Smooth muscle cell (in vitro differentiated cells): Measurements from ENCODE around the gene CDC40. TPM values are rescaled to one million over a fixed set of nuclear protein-coding genes. Genes with fewer than 3 reads are reported as not detected.

ENCODE experiments used
- DNase-seq: peaks from one replicate; lab custom pipeline; 2025; ENCODE audit not compliant: unreplicated experiment; lab: John Stamatoyannopoulos, UW
- H2AFZ ChIP-seq: fragments of 200-600 bp; sonication (generic); 2 replicates; pipeline ENCODE4 v1.6.0; 2016; ENCODE audit warnings: antibody characterized with exemption, low read depth, mild to moderate bottlenecking
- H3F3A ChIP-seq: fragments of 200-600 bp; sonication (generic); 2 replicates; pipeline ENCODE4 v1.6.0; 2017; ENCODE audit warnings: antibody characterized with exemption, low read depth
- H3K27ac ChIP-seq: fragments of 200-600 bp; sonication (generic); 2 replicates; pipeline ENCODE4 v1.5.1; 2016; ENCODE audit warnings: low read depth, mild to moderate bottlenecking
- H3K27me3 ChIP-seq: fragments of 200-600 bp; sonication (generic); 2 replicates; pipeline ENCODE4 v1.6.1; 2016; ENCODE audit warnings: low read depth, mild to moderate bottlenecking
- H3K36me3 ChIP-seq: fragments of 200-600 bp; sonication (generic); 2 replicates; pipeline ENCODE4 v1.5.1; 2016; ENCODE audit warnings: low read depth
- H3K4me1 ChIP-seq: fragments of 200-600 bp; sonication (generic); 2 replicates; pipeline ENCODE4 v1.5.1; 2016; ENCODE audit warnings: low read depth
- H3K4me2 ChIP-seq: fragments of 200-600 bp; sonication (generic); 2 replicates; pipeline ENCODE4 v1.6.0; 2016; ENCODE audit warnings: mild to moderate bottlenecking
- H3K4me3 ChIP-seq: fragments of 200-600 bp; sonication (generic); 2 replicates; pipeline ENCODE4 v1.5.1; 2016; ENCODE audit warnings: mild to moderate bottlenecking
- H3K79me2 ChIP-seq: fragments of 200-600 bp; sonication (generic); 2 replicates; pipeline ENCODE4 v1.6.0; 2016; ENCODE audit warnings: low read depth, mild to moderate bottlenecking
- H3K9ac ChIP-seq: fragments of 200-600 bp; sonication (generic); 2 replicates; pipeline ENCODE4 v1.6.0; 2016; ENCODE audit warnings: low read depth
- H3K9me3 ChIP-seq: fragments of 200-600 bp; sonication (generic); replicated peaks from 2 replicates; pipeline ENCODE4 v1.5.1; 2016; ENCODE audit warnings: low read depth
- H4K20me1 ChIP-seq: fragments of 200-600 bp; sonication (generic); 2 replicates; pipeline ENCODE4 v1.6.0; 2016; ENCODE audit warnings: low read depth
- WGBS: methylation state at CpG from one replicate; pipeline ENCODE4 v1.1.7; 2016; ENCODE audit warnings: low lambda C conversion rate; 5-methylcytosine and 5-hydroxymethylcytosine counted together
- polyA plus RNA-seq: library from polyadenylated mRNA; unstranded; fragments of >200 nt; fragmentation: Nextera tagmentation; extraction: Ambion mirVana; gene quantifications from 2 replicates; pipeline ENCODE4 v1.2.1, GENCODE V29; 2016
- total RNA-seq: library from RNA; depleted of rRNA; stranded (reverse); fragments of >200 nt; gene quantifications from 2 replicates; pipeline ENCODE4 v1.2.3, GENCODE V29; 2014
- TF ChIP-seq, protein P1 (sequence below): fragments of 200-600 bp; sonication (generic); IDR thresholded peaks from 2 replicates; pipeline ENCODE4 v1.5.1; 2017; ENCODE audit warnings: borderline replicate concordance, mild to moderate bottlenecking, antibody characterized with exemption; ENCODE audit not compliant: insufficient read depth, poor library complexity, severe bottlenecking

The CDC40 gene
- total and polyA plus RNA-seq, 2 experiments from 2014 or later, result 20.9 to 28.8 TPM

DNA sequence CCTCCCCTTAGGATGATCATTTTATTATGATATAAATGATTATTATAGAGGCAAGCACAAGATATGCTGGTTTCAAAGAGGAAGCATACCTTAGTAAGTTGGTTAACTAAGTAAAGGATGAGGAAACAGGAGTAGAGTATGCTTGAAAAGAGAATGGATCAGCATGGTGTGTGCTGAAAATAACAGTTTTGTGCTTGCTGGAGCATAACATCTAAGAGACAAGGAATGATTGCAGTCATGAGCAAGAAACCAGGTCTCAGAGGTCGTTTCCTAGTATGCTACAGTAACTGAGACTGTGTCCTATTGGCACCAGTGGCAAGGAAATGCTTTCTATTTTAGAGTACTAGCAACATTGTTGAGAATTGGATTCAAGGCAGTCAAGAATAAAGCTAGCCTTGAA is 34.1 kb downstream of the CDC40 start:
- Histone ChIP-seq H2AFZ (no peak overlapping the region), H3K79me2 (no peaks in the 10 kb centered on the region), H3K9me3 (no peaks in the 10 kb centered on the region), H3K9ac (no peak overlapping the region), H3K27me3 (no peaks in the 10 kb centered on the region), H3K4me1 (no peaks in the 10 kb centered on the region), H3K4me2 (no peak overlapping the region), H3K4me3 (no peak overlapping the region), H3K27ac (no peak overlapping the region), H3K36me3 (peaks cover 19% of the 10 kb centered on the region), H3F3A (peaks cover 6% of the 10 kb centered on the region), H4K20me1 (no peaks in the 10 kb centered on the region)
- WGBS, result 86% methylated on average over 1 of the region's 1 CpG
- DNase-seq, result no peak
- TF ChIP-seq, protein P1, sequence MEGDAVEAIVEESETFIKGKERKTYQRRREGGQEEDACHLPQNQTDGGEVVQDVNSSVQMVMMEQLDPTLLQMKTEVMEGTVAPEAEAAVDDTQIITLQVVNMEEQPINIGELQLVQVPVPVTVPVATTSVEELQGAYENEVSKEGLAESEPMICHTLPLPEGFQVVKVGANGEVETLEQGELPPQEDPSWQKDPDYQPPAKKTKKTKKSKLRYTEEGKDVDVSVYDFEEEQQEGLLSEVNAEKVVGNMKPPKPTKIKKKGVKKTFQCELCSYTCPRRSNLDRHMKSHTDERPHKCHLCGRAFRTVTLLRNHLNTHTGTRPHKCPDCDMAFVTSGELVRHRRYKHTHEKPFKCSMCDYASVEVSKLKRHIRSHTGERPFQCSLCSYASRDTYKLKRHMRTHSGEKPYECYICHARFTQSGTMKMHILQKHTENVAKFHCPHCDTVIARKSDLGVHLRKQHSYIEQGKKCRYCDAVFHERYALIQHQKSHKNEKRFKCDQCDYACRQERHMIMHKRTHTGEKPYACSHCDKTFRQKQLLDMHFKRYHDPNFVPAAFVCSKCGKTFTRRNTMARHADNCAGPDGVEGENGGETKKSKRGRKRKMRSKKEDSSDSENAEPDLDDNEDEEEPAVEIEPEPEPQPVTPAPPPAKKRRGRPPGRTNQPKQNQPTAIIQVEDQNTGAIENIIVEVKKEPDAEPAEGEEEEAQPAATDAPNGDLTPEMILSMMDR, result no peak

DNA sequence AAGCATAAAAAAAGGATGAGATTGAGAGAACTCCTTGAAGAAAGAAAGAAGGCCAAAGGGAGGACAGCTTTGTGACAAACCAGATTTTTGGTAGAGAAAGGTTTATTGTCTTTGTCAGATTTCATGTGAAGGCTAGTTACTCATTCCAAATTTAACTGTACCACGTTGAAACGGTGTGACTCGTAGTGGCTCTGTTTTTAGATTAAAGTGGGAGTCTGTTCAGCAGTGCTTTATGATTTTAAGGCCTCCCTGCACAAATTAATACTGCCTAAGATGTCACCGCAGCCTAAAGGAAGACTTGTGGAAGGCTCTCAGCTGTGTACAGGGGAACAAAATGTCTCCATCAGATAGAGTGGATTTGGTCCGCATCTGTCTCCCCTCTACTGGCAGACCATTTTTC is 35.9 kb downstream of the CDC40 start:
- no peaks in the 10 kb centered on the region for H4K20me1 ChIP-seq
- no peaks in the 10 kb centered on the region for H3K9me3 ChIP-seq
- H3K36me3 ChIP-seq, result peaks cover 23% of the 10 kb centered on the region
- no peak for DNase-seq
- TF ChIP-seq, protein P1, result no peak
- H3K79me2 ChIP-seq, result no peaks in the 10 kb centered on the region
- no peak overlapping the region for H3K4me3 ChIP-seq
- peaks cover 6% of the 10 kb centered on the region for H3F3A ChIP-seq
- no peak overlapping the region for H3K4me2 ChIP-seq
- H3K27me3 ChIP-seq, result no peaks in the 10 kb centered on the region
- no peak overlapping the region for H3K27ac ChIP-seq
- H3K9ac ChIP-seq, result no peak overlapping the region
- H2AFZ ChIP-seq, result no peak overlapping the region
- no peaks in the 10 kb centered on the region for H3K4me1 ChIP-seq
- 78% methylated on average over 5 of the region's 5 CpGs for WGBS

DNA sequence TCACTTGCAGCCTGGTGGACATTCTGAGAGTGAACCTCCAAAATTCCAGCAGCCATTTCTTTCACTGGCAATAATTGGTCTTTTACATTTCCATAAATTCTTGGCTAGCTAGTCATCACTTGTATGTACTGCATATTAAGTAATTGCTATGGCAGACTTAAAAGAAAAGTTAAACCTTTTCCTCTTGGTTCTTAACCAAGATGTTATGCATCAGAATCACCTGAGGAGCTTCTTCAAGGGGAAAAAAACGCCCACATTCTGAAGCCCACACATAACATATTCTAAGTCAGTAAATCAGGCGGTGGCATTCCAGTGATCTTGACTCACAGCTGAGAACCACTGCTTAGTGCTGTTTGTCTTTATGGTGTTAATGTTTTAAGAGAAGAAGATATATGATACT is 37.0 kb downstream of the CDC40 start:
- Histone ChIP-seq H3F3A (peaks cover 6% of the 10 kb centered on the region), H3K36me3 (peaks cover 19% of the 10 kb centered on the region), H3K9me3 (no peaks in the 10 kb centered on the region), H3K4me1 (no peaks in the 10 kb centered on the region), H4K20me1 (no peaks in the 10 kb centered on the region), H2AFZ (no peak overlapping the region), H3K4me3 (no peak overlapping the region), H3K9ac (no peak overlapping the region), H3K4me2 (no peak overlapping the region), H3K27me3 (no peaks in the 10 kb centered on the region), H3K27ac (no peak overlapping the region), H3K79me2 (no peaks in the 10 kb centered on the region)
- 81% methylated on average over 2 of the region's 2 CpGs for WGBS
- TF ChIP-seq, protein P1, result no peak
- DNase-seq, result no peak

DNA sequence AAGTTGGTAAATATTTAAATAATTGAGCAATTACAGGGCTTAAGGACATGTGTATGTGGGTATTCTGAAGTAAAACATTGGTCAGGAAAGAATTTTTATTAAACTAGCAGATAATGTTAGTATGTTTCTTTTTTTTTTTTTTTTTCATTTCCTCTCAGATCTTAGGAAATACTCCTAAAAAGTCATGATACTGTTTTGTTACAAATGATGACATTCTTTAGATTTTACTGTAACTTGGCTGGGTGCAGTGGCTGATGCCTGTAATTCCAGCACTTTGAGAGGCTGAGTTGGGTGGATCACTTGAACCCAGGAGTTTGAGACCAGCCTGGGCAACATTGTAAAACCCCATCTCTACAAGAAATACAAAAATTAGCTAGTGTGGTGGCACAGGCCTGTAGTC is 41.5 kb downstream of the CDC40 start:
- Histone ChIP-seq H3K4me2 (no peak overlapping the region), H2AFZ (no peak overlapping the region), H3K4me3 (no peak overlapping the region), H3K4me1 (no peaks in the 10 kb centered on the region), H3K9ac (no peak overlapping the region), H3F3A (peaks cover under 1% of the 10 kb centered on the region), H3K27ac (no peak overlapping the region), H3K79me2 (no peaks in the 10 kb centered on the region), H3K27me3 (no peaks in the 10 kb centered on the region), H3K36me3 (peaks cover 20% of the 10 kb centered on the region), H3K9me3 (no peaks in the 10 kb centered on the region), H4K20me1 (no peaks in the 10 kb centered on the region)
- TF ChIP-seq, protein P1, result no peak
- no peak for DNase-seq
